HepG2 (cell line): Measurements from ENCODE around the gene TMEM19. TPM values are rescaled to one million over a fixed set of nuclear protein-coding genes. Genes with fewer than 3 reads are reported as not detected.

Experiments
- AHR ChIP-seq: IDR thresholded peaks from 2 replicates; pipeline ENCODE4 v1.6.1; 2018; ENCODE audit warnings: missing genetic modification reagents, missing compliant biosample characterization
- KLF15 ChIP-seq: sonication (generic); formaldehyde crosslinking; IDR thresholded peaks from 2 replicates; pipeline ENCODE4 v1.8.1; 2023; ENCODE audit warnings: borderline replicate concordance, mild to moderate bottlenecking, inconsistent platforms, missing genetic modification reagents, mixed read lengths
- SRY ChIP-seq: sonication (generic); formaldehyde crosslinking; IDR thresholded peaks from 2 replicates; pipeline ENCODE4 v1.8.0; 2022; ENCODE audit warnings: mild to moderate bottlenecking, missing genetic modification reagents
- SUZ12 ChIP-seq: fragments of 150-350 bp; IDR thresholded peaks from 2 replicates; pipeline ENCODE4 v1.6.1; 2014; ENCODE audit warnings: low read depth, low read length
- ZBTB8A ChIP-seq: sonication (generic); formaldehyde crosslinking; IDR thresholded peaks from 2 replicates; pipeline ENCODE4 v1.4.0; 2020; ENCODE audit warnings: mild to moderate bottlenecking, low read depth, missing genetic modification reagents, borderline replicate concordance
- ZMYM3 ChIP-seq: sonication (generic); formaldehyde crosslinking; IDR thresholded peaks from 2 replicates; pipeline ENCODE4 v1.5.1; 2020; ENCODE audit warnings: mild to moderate bottlenecking, missing genetic modification reagents
- ZNF225 ChIP-seq: sonication (generic); formaldehyde crosslinking; IDR thresholded peaks from 2 replicates; pipeline ENCODE4 v1.4.0; 2020; ENCODE audit warnings: mild to moderate bottlenecking, missing genetic modification reagents
- ZNF557 ChIP-seq: sonication (generic); formaldehyde crosslinking; IDR thresholded peaks from 2 replicates; pipeline ENCODE4 v1.4.0; 2020; ENCODE audit warnings: missing genetic modification reagents
- ZNF773 ChIP-seq: sonication (generic); formaldehyde crosslinking; IDR thresholded peaks from 2 replicates; pipeline ENCODE4 v1.4.0; 2020; ENCODE audit warnings: missing genetic modification reagents, borderline replicate concordance
- polyA plus RNA-seq, 8 experiments: library from polyadenylated mRNA; depleted of rRNA in 3 of 8; stranded (reverse) in 7 of 8; unstranded in 1 of 8; fragments of >200 nt; fragmentation: Illumina TruSeq in 4 of 8; extraction: Trizol in 4 of 8; gene quantifications; 2 replicates each; pipeline versions ENCODE4 v1.2.1 to v1.2.3, GENCODE V29; 2011 to 2016; ENCODE audit warnings: low read depth in 4 of 8, missing spikeins in 1 of 8, mixed read lengths in 1 of 8; ENCODE audit not compliant: insufficient read depth in 1 of 8
- total RNA-seq, 5 experiments: library from RNA; depleted of rRNA; stranded (reverse); fragments of >200 nt; fragmentation: Illumina TruSeq; extraction: Trizol; gene quantifications; 2 replicates each; pipeline ENCODE4 v1.2.3, GENCODE V29; 2016; ENCODE audit warnings: low read depth in 1 of 5
- TF ChIP-seq, protein P1 (sequence below), 2 experiments: fragments of 450-650 bp in 1 of 2; sonication (generic) in 1 of 2; formaldehyde crosslinking in 1 of 2; IDR thresholded peaks; 2 replicates each; pipeline versions ENCODE4 v1.6.1 to v1.8.0; 2016 to 2022; ENCODE audit warnings: antibody characterized with exemption in 1 of 2, mild to moderate bottlenecking in 1 of 2, missing genetic modification reagents in 1 of 2
- TF ChIP-seq, protein P2 (sequence below): sonication (generic); formaldehyde crosslinking; IDR thresholded peaks from 2 replicates; pipeline ENCODE4 v1.5.0; 2020; ENCODE audit warnings: missing genetic modification reagents
- TF ChIP-seq, protein P3 (sequence below), 2 experiments: sonication (generic) in 1 of 2; formaldehyde crosslinking in 1 of 2; IDR thresholded peaks; 2 replicates each; pipeline versions ENCODE4 v1.5.1 to v1.6.1; 2011 to 2020; ENCODE audit warnings: borderline replicate concordance in 1 of 2, low read depth in 1 of 2, low read length in 1 of 2, mild to moderate bottlenecking in 1 of 2, missing genetic modification reagents in 1 of 2, moderate library complexity in 1 of 2
- TF ChIP-seq, protein P4 (sequence below): fragments of 450-650 bp; IDR thresholded peaks from 2 replicates; pipeline ENCODE4 v1.6.1; 2017

The TMEM19 gene
- total and polyA plus RNA-seq, 2 of the 13 experiments (the other 11 are each of a cell fraction or from before 2014, with no cell fraction given) = 16.9 to 22.5 TPM

DNA sequence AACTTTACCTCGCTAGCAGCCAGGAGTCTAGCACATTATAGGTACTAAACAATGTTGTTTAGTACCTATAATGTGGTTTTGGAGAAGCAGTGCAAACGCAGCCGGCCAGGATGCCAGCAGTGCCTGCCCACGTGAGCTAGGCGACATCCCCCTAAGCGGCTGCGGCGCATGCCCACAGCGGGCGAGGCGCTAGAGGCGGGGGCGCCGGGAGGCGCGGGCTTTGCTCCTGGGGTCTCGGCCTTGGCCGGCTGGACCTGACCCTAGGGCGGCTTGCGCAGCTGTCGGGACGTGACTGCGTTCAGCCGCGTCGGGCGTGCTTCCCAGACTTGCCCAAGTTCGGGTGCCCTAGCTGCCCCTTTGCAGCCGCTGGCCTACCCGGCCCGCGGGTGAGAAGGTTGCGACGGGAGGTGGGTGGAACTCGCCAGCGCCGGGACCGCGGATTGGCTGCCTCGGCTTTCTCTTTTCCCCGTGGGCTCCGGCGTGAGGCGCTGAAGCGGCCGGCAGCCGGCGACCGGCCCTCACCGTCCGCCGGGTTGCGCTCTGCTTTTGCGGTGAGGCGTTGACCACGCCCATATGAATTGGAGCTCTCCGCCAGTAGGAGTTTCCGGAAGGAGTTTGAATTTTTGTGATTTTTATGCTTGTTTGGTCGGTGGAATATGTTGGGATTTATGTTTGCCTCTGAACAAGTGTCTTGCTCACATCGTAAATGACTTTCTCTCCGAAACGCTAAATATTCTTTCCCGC is at the start of gene TMEM19 (continued):
- TF ChIP-seq, protein P1, sequence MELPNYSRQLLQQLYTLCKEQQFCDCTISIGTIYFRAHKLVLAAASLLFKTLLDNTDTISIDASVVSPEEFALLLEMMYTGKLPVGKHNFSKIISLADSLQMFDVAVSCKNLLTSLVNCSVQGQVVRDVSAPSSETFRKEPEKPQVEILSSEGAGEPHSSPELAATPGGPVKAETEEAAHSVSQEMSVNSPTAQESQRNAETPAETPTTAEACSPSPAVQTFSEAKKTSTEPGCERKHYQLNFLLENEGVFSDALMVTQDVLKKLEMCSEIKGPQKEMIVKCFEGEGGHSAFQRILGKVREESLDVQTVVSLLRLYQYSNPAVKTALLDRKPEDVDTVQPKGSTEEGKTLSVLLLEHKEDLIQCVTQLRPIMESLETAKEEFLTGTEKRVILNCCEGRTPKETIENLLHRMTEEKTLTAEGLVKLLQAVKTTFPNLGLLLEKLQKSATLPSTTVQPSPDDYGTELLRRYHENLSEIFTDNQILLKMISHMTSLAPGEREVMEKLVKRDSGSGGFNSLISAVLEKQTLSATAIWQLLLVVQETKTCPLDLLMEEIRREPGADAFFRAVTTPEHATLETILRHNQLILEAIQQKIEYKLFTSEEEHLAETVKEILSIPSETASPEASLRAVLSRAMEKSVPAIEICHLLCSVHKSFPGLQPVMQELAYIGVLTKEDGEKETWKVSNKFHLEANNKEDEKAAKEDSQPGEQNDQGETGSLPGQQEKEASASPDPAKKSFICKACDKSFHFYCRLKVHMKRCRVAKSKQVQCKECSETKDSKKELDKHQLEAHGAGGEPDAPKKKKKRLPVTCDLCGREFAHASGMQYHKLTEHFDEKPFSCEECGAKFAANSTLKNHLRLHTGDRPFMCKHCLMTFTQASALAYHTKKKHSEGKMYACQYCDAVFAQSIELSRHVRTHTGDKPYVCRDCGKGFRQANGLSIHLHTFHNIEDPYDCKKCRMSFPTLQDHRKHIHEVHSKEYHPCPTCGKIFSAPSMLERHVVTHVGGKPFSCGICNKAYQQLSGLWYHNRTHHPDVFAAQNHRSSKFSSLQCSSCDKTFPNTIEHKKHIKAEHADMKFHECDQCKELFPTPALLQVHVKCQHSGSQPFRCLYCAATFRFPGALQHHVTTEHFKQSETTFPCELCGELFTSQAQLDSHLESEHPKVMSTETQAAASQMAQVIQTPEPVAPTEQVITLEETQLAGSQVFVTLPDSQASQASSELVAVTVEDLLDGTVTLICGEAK (IDR thresholded peaks at IDR 0.05) = no peak
- TF ChIP-seq, protein P1 (CRISPR knock-in tag; IDR thresholded peaks at IDR 0.05) = no peak; the same call in 1 of the 2 replicates
- TF ChIP-seq, protein P2, sequence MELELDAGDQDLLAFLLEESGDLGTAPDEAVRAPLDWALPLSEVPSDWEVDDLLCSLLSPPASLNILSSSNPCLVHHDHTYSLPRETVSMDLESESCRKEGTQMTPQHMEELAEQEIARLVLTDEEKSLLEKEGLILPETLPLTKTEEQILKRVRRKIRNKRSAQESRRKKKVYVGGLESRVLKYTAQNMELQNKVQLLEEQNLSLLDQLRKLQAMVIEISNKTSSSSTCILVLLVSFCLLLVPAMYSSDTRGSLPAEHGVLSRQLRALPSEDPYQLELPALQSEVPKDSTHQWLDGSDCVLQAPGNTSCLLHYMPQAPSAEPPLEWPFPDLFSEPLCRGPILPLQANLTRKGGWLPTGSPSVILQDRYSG (CRISPR knock-in tag) = no peak
- TF ChIP-seq ZMYM3 (CRISPR knock-in tag) (no peak), AHR (CRISPR knock-in tag) (0 out of 2 replicates have a peak, but pooled peaks have one; percentile 39), SRY (peak; percentile 95), ZNF773 (no peak), KLF15 (CRISPR knock-in tag) (no peak), ZNF225 (CRISPR knock-in tag) (peak; percentile 92), SUZ12 (no peak), ZNF557 (no peak), ZBTB8A (CRISPR knock-in tag) (no peak)
- TF ChIP-seq, protein P3, sequence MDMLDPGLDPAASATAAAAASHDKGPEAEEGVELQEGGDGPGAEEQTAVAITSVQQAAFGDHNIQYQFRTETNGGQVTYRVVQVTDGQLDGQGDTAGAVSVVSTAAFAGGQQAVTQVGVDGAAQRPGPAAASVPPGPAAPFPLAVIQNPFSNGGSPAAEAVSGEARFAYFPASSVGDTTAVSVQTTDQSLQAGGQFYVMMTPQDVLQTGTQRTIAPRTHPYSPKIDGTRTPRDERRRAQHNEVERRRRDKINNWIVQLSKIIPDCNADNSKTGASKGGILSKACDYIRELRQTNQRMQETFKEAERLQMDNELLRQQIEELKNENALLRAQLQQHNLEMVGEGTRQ (IDR thresholded peaks at IDR 0.05; ENCODE audit: low read depth, low read length) = peak; percentile 80
- TF ChIP-seq, protein P3 (CRISPR knock-in tag; IDR thresholded peaks at IDR 0.05; ENCODE audit: borderline replicate concordance) = peak; percentile 78; the same call in 1 of the 2 replicates
- TF ChIP-seq, protein P4, sequence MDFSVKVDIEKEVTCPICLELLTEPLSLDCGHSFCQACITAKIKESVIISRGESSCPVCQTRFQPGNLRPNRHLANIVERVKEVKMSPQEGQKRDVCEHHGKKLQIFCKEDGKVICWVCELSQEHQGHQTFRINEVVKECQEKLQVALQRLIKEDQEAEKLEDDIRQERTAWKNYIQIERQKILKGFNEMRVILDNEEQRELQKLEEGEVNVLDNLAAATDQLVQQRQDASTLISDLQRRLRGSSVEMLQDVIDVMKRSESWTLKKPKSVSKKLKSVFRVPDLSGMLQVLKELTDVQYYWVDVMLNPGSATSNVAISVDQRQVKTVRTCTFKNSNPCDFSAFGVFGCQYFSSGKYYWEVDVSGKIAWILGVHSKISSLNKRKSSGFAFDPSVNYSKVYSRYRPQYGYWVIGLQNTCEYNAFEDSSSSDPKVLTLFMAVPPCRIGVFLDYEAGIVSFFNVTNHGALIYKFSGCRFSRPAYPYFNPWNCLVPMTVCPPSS = no peak
